ENCODE measurements around the gene CHSY3.

The CHSY3 gene

GRCh38 chr5:129906177-129906887 is 2.1 kb downstream of the CHSY3 start:
- TF ChIP-seq, protein P1, sequence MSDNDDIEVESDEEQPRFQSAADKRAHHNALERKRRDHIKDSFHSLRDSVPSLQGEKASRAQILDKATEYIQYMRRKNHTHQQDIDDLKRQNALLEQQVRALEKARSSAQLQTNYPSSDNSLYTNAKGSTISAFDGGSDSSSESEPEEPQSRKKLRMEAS (IDR thresholded peaks at IDR 0.05), result no peak
- TF ChIP-seq CREB1 (IDR thresholded peaks at IDR 0.05; ENCODE audit: low read depth), result no peak
- no peak for TF ChIP-seq FOXM1 (IDR thresholded peaks at IDR 0.05; ENCODE audit: borderline replicate concordance, low read depth)
- TF ChIP-seq NFIC (IDR thresholded peaks at IDR 0.05), result no peak
- TF ChIP-seq REST (IDR thresholded peaks at IDR 0.05; ENCODE audit: low read depth), result no peak
- no peak for TF ChIP-seq ZBTB7A (IDR thresholded peaks at IDR 0.05; ENCODE audit: low read depth)
- TF ChIP-seq TCF12 (IDR thresholded peaks at IDR 0.05; ENCODE audit: low read depth), result no peak
- no peak for TF ChIP-seq TEAD4 (IDR thresholded peaks at IDR 0.05)
- TF ChIP-seq YY1 (IDR thresholded peaks at IDR 0.05; ENCODE audit: low read depth), result no peak
- no peak for TF ChIP-seq RAD21 (IDR thresholded peaks at IDR 0.05; ENCODE audit: low read depth)
- TF ChIP-seq EGR1 (IDR thresholded peaks at IDR 0.05), result no peak
- TF ChIP-seq TAF1 (IDR thresholded peaks at IDR 0.05; ENCODE audit: low read depth), result no peak
- TF ChIP-seq EP300 (IDR thresholded peaks at IDR 0.05; ENCODE audit: borderline replicate concordance), result no peak
- TF ChIP-seq USF1 (IDR thresholded peaks at IDR 0.05), result no peak

DNA sequence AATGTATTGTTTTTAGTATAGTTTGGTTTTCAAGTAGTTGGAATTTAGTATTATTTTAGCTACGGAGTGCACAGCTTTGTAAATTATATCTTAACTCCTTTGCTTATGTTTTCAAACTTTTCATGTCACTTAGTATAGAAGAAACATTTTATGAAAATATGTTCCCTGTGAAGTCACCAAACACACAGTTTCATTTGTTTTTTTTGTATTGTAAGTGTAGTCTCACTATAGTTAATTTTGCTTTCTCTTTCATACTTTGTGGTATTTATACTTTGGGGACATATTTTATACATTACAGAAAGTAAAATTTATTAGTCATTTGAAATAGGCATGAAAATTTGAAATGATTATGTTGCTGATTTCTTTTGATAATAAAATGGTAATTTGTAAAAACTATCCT is 5.0 kb downstream of the CHSY3 start:
- TF ChIP-seq RAD21 (IDR thresholded peaks at IDR 0.05; ENCODE audit: low read depth), result no peak
- TF ChIP-seq CEBPB (IDR thresholded peaks at IDR 0.05), result no peak
- no peak for TF ChIP-seq YY1 (IDR thresholded peaks at IDR 0.05; ENCODE audit: low read depth)
- TF ChIP-seq EGR1 (IDR thresholded peaks at IDR 0.05), result no peak
- no peak for TF ChIP-seq TAF1 (IDR thresholded peaks at IDR 0.05; ENCODE audit: low read depth)
- no peak for TF ChIP-seq FOXM1 (IDR thresholded peaks at IDR 0.05; ENCODE audit: borderline replicate concordance, low read depth)
- TF ChIP-seq ZBTB7A (IDR thresholded peaks at IDR 0.05; ENCODE audit: low read depth), result no peak
- TF ChIP-seq TCF12 (IDR thresholded peaks at IDR 0.05; ENCODE audit: low read depth), result no peak
- TF ChIP-seq USF1 (IDR thresholded peaks at IDR 0.05), result no peak
- TF ChIP-seq TEAD4 (IDR thresholded peaks at IDR 0.05), result no peak
- TF ChIP-seq CREB1 (IDR thresholded peaks at IDR 0.05; ENCODE audit: low read depth), result no peak
- no peak for TF ChIP-seq EP300 (IDR thresholded peaks at IDR 0.05; ENCODE audit: borderline replicate concordance)
- TF ChIP-seq, protein P1 (IDR thresholded peaks at IDR 0.05), result no peak
- TF ChIP-seq NFIC (IDR thresholded peaks at IDR 0.05), result no peak

DNA sequence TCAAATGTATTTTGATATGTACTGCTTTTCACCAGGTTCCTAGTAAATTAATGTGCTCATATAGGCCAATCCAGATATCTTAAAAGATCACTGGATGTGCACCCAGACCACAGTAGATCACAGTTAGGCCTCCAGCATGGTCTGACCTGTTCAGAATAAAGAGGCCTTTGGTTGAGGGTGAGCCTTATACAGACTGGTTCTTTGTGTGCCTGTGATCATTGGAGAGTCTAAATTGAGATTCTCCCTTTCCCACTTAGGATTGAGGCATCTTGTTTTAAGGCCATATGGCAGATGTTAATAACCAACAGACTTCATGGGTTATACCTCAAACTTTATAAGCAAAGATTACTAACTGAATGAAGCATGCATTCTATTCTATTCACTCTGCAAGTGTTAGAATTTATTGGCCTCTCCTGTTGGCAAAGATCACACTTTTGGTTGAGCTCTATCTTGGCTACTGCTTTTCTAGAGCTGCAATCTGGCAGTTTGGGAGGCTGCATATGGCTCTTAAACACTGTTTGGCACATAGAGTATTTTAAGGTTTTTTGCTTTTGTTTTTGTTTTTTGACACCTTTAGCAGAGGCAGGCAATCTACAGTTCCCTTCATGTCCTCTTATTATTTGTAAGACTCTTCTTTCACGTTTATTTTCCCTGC is 8.5 kb downstream of the CHSY3 start:
- TF ChIP-seq FOXM1 (IDR thresholded peaks at IDR 0.05; ENCODE audit: borderline replicate concordance, low read depth) (no peak), TAF1 (IDR thresholded peaks at IDR 0.05; ENCODE audit: low read depth) (no peak)

DNA sequence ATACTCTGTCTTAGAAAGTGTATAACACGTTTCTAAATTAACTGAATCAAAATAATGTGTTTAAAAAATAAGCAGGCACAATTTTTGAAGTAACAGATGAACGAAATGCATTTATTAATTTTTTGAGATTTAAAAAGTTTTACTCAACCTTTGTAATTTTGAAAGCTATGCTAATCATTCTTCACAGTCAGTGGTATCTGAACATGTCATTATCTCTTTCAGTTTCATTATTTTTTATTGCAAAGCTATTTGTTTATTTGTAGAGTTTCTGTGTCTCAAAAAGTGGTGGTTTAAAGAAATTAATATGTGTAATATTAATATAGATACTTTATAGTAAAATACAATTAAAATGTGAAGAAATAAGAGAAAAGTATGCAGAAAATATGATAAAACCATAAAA is 11.2 kb downstream of the CHSY3 start:
- TF ChIP-seq FOXM1 (IDR thresholded peaks at IDR 0.05; ENCODE audit: borderline replicate concordance, low read depth) (no peak), TCF12 (IDR thresholded peaks at IDR 0.05; ENCODE audit: low read depth) (no peak)

DNA sequence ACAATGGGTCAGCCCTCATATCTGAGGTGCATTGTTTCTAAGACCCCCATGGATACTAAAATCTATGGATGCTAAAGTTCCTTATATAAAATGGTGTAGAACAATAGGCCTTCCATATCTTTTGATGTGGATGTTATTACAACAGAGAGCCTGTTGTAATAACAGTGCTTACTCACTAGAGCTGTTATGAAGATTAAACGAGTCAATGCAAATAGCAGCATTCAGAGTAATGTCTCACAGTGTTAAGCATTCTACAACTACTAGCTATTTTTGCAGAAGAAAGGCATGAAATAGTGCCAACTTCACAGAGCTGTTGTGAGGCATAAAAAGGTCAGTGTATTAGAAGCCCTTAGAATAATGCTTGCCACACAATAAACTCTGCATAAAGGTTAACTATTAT is 13.0 kb downstream of the CHSY3 start:
- no peak for TF ChIP-seq RAD21 (IDR thresholded peaks at IDR 0.05; ENCODE audit: low read depth)
- no peak for TF ChIP-seq EGR1 (IDR thresholded peaks at IDR 0.05)
- TF ChIP-seq CEBPB (IDR thresholded peaks at IDR 0.05), result no peak
- TF ChIP-seq TEAD4 (IDR thresholded peaks at IDR 0.05), result no peak
- TF ChIP-seq YY1 (IDR thresholded peaks at IDR 0.05; ENCODE audit: low read depth), result no peak

GRCh38 chr5:129921204-129921603 is 16.9 kb downstream of the CHSY3 start:
- no peak for TF ChIP-seq NFIC (IDR thresholded peaks at IDR 0.05)
- no peak for TF ChIP-seq FOXM1 (IDR thresholded peaks at IDR 0.05; ENCODE audit: borderline replicate concordance, low read depth)
- no peak for TF ChIP-seq RAD21 (IDR thresholded peaks at IDR 0.05; ENCODE audit: low read depth)
- TF ChIP-seq, protein P1 (IDR thresholded peaks at IDR 0.05), result no peak
- TF ChIP-seq CREB1 (IDR thresholded peaks at IDR 0.05; ENCODE audit: low read depth), result no peak
- no peak for TF ChIP-seq EGR1 (IDR thresholded peaks at IDR 0.05)
- no peak for TF ChIP-seq EP300 (IDR thresholded peaks at IDR 0.05; ENCODE audit: borderline replicate concordance)

GRCh38 chr5:129930221-129930620 is 26.0 kb downstream of the CHSY3 start:
- no peak for TF ChIP-seq TCF12 (IDR thresholded peaks at IDR 0.05; ENCODE audit: low read depth)
- TF ChIP-seq EP300 (IDR thresholded peaks at IDR 0.05; ENCODE audit: borderline replicate concordance), result no peak
- no peak for TF ChIP-seq EGR1 (IDR thresholded peaks at IDR 0.05)
- no peak for TF ChIP-seq CEBPB (IDR thresholded peaks at IDR 0.05)
- no peak for TF ChIP-seq REST (IDR thresholded peaks at IDR 0.05; ENCODE audit: low read depth)
- TF ChIP-seq ZBTB7A (IDR thresholded peaks at IDR 0.05; ENCODE audit: low read depth), result no peak

All from Ishikawa (cell line).